Mononuclear cell (primary cell): ENCODE measurements around the gene OR4E2. TPM values are rescaled to one million over a fixed set of nuclear protein-coding genes. Genes with fewer than 3 reads are reported as not detected.

Source experiments
- H3K27me3 ChIP-seq: 2 replicates; pipeline ENCODE4 v1.6.0; 2011; ENCODE audit warnings: low read length, control low read depth; ENCODE audit not compliant: insufficient read depth
- H3K4me1 ChIP-seq: 2 replicates; pipeline ENCODE4 v1.5.1; 2011; ENCODE audit warnings: mild to moderate bottlenecking, low read length, control low read depth; ENCODE audit not compliant: insufficient read depth
- H3K4me3 ChIP-seq: 2 replicates; pipeline ENCODE4 v1.5.1; 2011; ENCODE audit warnings: mild to moderate bottlenecking, low read length, moderate library complexity
- H3K9me3 ChIP-seq: 2 replicates; pipeline ENCODE4 v1.5.1; 2011; ENCODE audit warnings: low read depth, mild to moderate bottlenecking, control low read depth, low read length
- total RNA-seq: library from RNA; depleted of rRNA; stranded (reverse); fragments of >200 nt; gene quantifications from one replicate; pipeline ENCODE4 v1.2.3, GENCODE V29; 2012

OR4E2 gene
- total RNA-seq, 1 donor = not detected

GRCh38 chr14:21712036-21712435, 58.4 kb downstream of the OR4E2 start:
- no peak overlapping the region for H3K4me3 ChIP-seq
- H3K4me1 ChIP-seq = no peaks in the 10 kb centered on the region
- H3K27me3 ChIP-seq = peaks cover 28% of the 10 kb centered on the region
- no peaks in the 10 kb centered on the region for H3K9me3 ChIP-seq

- H3K9me3 ChIP-seq = no peaks in the 10 kb centered on the region
- H3K4me3 ChIP-seq = no peak overlapping the region
- no peaks in the 10 kb centered on the region for H3K4me1 ChIP-seq
- peaks cover 24% of the 10 kb centered on the region for H3K27me3 ChIP-seq
Measured at GRCh38 chr14:21714318-21714929, 60.8 kb downstream of the OR4E2 start.

Other genes with a start within 250 kb of the OR4E2 start
- 99.9 TPM for gene CHD8, start 197.7 kb upstream of the OR4E2 start, total RNA-seq
- gene RAB2B, start 176.9 kb upstream of the OR4E2 start, total RNA-seq = 26.7 TPM
- 51.1 TPM for gene TOX4, start 176.6 kb upstream of the OR4E2 start, total RNA-seq
- gene METTL3, start 142.5 kb upstream of the OR4E2 start, total RNA-seq = 41.3 TPM
- 0.94 TPM for gene SALL2, start 127.5 kb upstream of the OR4E2 start, total RNA-seq
- gene OR10G3, start 73.8 kb upstream of the OR4E2 start, total RNA-seq = not detected
- gene OR10G2, start 18.9 kb upstream of the OR4E2 start, total RNA-seq = not detected
- gene OR4E1, start 20.0 kb downstream of the OR4E2 start, total RNA-seq = 0.10 TPM